IgD-negative memory B cell (primary cell): ENCODE results near the gene HSPBAP1. TPM values are rescaled to one million over a fixed set of nuclear protein-coding genes. Genes with fewer than 3 reads are reported as not detected.

Experiments used
- H3K27ac Mint-ChIP-seq, 3 donors: one replicate each; pipeline ENCODE4 v1.8.0; 2020 to 2022; ENCODE audit warnings: mild to moderate bottlenecking in 3 of 3, mixed read lengths in 3 of 3, moderate library complexity in 1 of 3
- H3K27me3 Mint-ChIP-seq: one replicate; pipeline ENCODE4 v1.8.0; 2021; ENCODE audit warnings: mixed read lengths
- H3K36me3 Mint-ChIP-seq: one replicate; pipeline ENCODE4 v1.8.0; 2020; ENCODE audit warnings: mild to moderate bottlenecking, mixed read lengths
- H3K4me1 Mint-ChIP-seq, 3 donors: one replicate each; pipeline ENCODE4 v1.8.0; 2020 to 2022; ENCODE audit warnings: mixed read lengths in 3 of 3, mild to moderate bottlenecking in 1 of 3
- H3K4me3 Mint-ChIP-seq, 4 donors: one replicate each; pipeline ENCODE4 v1.8.0; 2020 to 2022; ENCODE audit warnings: mild to moderate bottlenecking in 4 of 4, mixed read lengths in 4 of 4, moderate library complexity in 3 of 4
- H3K9me3 Mint-ChIP-seq, 3 donors: one replicate each; pipeline ENCODE4 v1.8.0; 2020 to 2021; ENCODE audit warnings: mixed read lengths in 3 of 3, mild to moderate bottlenecking in 1 of 3
- polyA plus RNA-seq: library from polyadenylated mRNA; unstranded; fragments of 300-500 nt; fragmentation: Illumina TruSeq; gene quantifications from one replicate; pipeline ENCODE4 v1.2.3, GENCODE V29; 2021

The HSPBAP1 gene
- polyA plus RNA-seq, 1 donor from 2014 or later: 8.8 TPM

- Mint-ChIP-seq H3K27me3 (no peaks in the 10 kb centered on the region), H3K4me3 (peak overlapping the region in 1 of 4 donors; percentile 76), H3K36me3 (peaks cover 33% of the 10 kb centered on the region), H3K4me1 (peaks cover 60 to 70% (median 66%) of the 10 kb centered on the region in 3 donors), H3K9me3 (peaks cover 0 to 2% (median 0%) of the 10 kb centered on the region in 3 donors), H3K27ac (peak overlapping the region; percentile 56 to 98 (median 96))
Observed at GRCh38 chr3:122695927-122696561, 97.6 kb downstream of the HSPBAP1 start.

GRCh38 chr3:122694966-122695365 is 98.7 kb downstream of the HSPBAP1 start:
- Mint-ChIP-seq H3K4me1 (peaks cover 56 to 63% (median 58%) of the 10 kb centered on the region in 3 donors), H3K36me3 (peaks cover 33% of the 10 kb centered on the region), H3K9me3 (peaks cover 0 to 2% (median 0%) of the 10 kb centered on the region in 3 donors), H3K27me3 (no peaks in the 10 kb centered on the region), H3K4me3 (peak overlapping the region; percentile 52 to 81 (median 73)), H3K27ac (peak overlapping the region; percentile 81 to 98 (median 96))

- no peaks in the 10 kb centered on the region for H3K27me3 Mint-ChIP-seq
- peaks cover 51 to 57% (median 52%) of the 10 kb centered on the region in 3 donors for H3K4me1 Mint-ChIP-seq
- peak overlapping the region in 1 of 4 donors; percentile 19 for H3K4me3 Mint-ChIP-seq
- H3K9me3 Mint-ChIP-seq: peaks cover 0 to 2% (median 0%) of the 10 kb centered on the region in 3 donors
- H3K27ac Mint-ChIP-seq: peak overlapping the region; percentile 13 to 81 (median 19)
- peaks cover 30% of the 10 kb centered on the region for H3K36me3 Mint-ChIP-seq
Observed at GRCh38 chr3:122692674-122693073, 101.0 kb downstream of the HSPBAP1 start.

GRCh38 chr3:122691195-122691594 is 102.4 kb downstream of the HSPBAP1 start:
- Mint-ChIP-seq H3K27ac (peak overlapping the region; percentile 73 to 87 (median 75)), H3K9me3 (no peaks in the 10 kb centered on the region), H3K4me1 (peaks cover 45 to 56% (median 55%) of the 10 kb centered on the region in 3 donors), H3K27me3 (no peaks in the 10 kb centered on the region), H3K36me3 (peaks cover 35% of the 10 kb centered on the region), H3K4me3 (peak overlapping the region in 1 of 4 donors; percentile 56)

- H3K4me1 Mint-ChIP-seq: peaks cover 43 to 49% (median 48%) of the 10 kb centered on the region in 3 donors
- H3K36me3 Mint-ChIP-seq: peaks cover 32% of the 10 kb centered on the region
- no peaks in the 10 kb centered on the region for H3K27me3 Mint-ChIP-seq
- H3K27ac Mint-ChIP-seq: no peak overlapping the region
- no peaks in the 10 kb centered on the region for H3K9me3 Mint-ChIP-seq
- H3K4me3 Mint-ChIP-seq: peak overlapping the region in 2 of 4 donors; percentile 25 to 75
Observed at GRCh38 chr3:122690096-122690495, 103.5 kb downstream of the HSPBAP1 start.

Other genes starting within 250 kb of the HSPBAP1 start
- gene PARP9, start 229.5 kb downstream of the HSPBAP1 start, polyA plus RNA-seq: 18.7 TPM
- 21.4 TPM for gene DTX3L, start 229.5 kb downstream of the HSPBAP1 start, polyA plus RNA-seq
- 16.6 TPM for gene PARP15, start 216.2 kb downstream of the HSPBAP1 start, polyA plus RNA-seq
- gene PARP14, start 113.0 kb downstream of the HSPBAP1 start, polyA plus RNA-seq: 22.6 TPM
- gene SLC49A4, start 1.2 kb upstream of the HSPBAP1 start, polyA plus RNA-seq: 1.6 TPM
- gene SEMA5B, start 233.9 kb upstream of the HSPBAP1 start, polyA plus RNA-seq: not detected